ENCODE data around the gene TMEM63B. TPM values are rescaled to one million over a fixed set of nuclear protein-coding genes. Genes with fewer than 3 reads are reported as not detected.
"Not testable (repeated sequence)": the region's sequence is repeated elsewhere in the genome, so short reads cannot be mapped to it uniquely, and the experiment has no call there.

The TMEM63B gene
- total RNA-seq, 1 donor from 2014 or later = 44.5 TPM

DNA sequence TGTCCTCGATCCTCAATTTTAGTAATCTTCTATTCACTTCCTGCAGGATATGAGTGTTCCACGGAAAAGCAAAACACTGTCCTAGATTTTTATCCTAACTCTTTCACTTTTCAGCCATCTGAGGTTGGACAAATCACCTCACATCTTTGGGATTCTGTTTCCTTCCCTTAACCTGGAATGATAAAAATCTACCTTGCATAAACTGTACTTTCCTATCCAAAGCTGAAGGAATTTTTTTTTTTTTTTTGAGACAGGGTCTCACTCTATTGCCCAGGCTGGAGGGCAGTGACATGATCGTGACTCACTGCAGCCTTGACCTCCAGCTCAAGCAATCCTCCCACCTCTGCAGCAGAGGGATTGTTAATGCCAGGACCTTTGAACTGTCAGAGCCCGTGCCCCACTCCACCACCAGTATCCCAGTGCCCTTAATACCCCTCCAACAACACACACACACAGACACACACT lies 51.8 kb downstream of the TMEM63B start:
- ATAC-seq (no peak), DNase-seq (ENCODE audit: missing footprints) (no peak)
- intact Hi-C loops (cut with DNase I) = no loop called here

DNA sequence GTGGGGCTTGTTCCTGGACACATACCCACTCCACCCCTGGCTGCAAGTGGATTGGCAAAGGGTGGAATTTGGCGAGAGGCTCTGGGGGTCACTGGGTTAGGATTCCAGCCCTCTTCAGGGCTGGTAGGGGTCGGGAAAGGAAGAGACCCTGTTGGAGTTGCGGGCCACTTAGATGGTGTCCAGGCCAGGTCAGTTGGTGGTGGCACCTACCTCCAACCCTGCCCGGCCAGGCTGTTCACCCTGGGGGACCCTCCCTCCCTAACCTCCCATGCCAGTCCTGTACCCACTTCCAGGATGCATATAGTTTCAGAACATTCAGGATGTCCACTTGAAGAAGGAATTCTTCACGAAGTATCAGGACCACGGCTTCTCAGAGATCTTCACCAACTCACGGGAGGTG lies 52.3 kb downstream of the TMEM63B start:
- intact Hi-C loops (cut with DNase I) = no loop called here
- DNase-seq (ENCODE audit: missing footprints) = no peak
- no peak for ATAC-seq

DNA sequence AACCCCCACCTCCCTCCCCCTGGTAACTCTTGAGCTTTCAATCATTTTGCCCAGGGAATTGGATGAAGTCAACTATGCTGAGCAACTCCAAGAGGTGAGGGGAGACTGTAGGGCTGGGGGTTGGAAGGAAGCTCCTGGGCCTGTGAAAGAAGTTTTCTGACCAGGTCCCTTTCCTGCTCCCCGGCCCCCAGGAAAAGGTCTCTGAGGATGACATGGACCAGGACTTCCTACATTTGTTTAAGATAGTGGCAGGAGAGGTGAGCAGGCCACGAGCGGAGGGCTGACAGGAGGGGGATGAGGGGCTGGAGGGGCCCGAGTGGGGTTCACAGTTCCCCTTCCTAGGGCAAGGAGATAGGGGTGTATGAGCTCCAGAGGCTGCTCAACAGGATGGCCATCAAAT lies 53.1 kb downstream of the TMEM63B start:
- ATAC-seq = no peak
- intact Hi-C loops (cut with DNase I) = no loop called here
- DNase-seq (ENCODE audit: missing footprints) = no peak

- intact Hi-C loops (cut with DNase I) = no loop called here
- ATAC-seq (no peak), DNase-seq (ENCODE audit: missing footprints) (no peak)
Observed at GRCh38 chr6:44180886-44181285, 53.5 kb downstream of the TMEM63B start.

DNA sequence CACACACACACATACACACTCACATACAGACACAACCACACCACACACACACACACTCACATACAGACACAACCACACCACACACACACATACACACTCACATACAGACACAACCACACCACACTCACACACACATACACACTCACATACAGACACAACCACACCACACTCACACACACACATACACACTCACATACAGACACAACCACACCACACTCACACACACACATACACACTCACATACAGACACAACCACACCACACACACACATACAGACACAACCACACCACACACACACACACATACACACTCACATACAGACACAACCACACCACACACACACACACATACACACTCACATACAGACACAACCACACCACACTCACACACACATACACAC lies 54.4 kb downstream of the TMEM63B start:
- DNase-seq (ENCODE audit: missing footprints); intact Hi-C loops (cut with DNase I); ATAC-seq: not testable (repeated sequence)

DNA sequence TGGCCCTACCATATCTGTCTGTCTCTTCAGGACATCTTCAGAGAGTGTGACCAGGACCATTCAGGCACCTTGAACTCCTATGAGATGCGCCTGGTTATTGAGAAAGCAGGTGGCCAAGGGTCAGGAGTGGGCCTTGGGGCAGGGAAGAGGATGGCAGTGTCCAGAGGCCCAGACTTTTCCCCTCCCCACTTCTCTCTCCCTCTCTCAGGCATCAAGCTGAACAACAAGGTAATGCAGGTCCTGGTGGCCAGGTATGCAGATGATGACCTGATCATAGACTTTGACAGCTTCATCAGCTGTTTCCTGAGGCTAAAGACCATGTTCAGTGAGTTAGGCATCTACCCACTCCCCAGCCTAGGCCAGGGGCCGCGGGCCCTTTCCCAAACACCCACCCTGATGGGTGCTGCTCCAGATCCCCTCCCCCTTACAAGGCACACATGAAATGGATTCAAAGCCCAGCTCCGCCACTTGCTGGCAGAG lies 55.6 kb downstream of the TMEM63B start:
- DNase-seq (ENCODE audit: missing footprints) (no peak), ATAC-seq (no peak)
- intact Hi-C loops (cut with DNase I) = no loop called here

DNA sequence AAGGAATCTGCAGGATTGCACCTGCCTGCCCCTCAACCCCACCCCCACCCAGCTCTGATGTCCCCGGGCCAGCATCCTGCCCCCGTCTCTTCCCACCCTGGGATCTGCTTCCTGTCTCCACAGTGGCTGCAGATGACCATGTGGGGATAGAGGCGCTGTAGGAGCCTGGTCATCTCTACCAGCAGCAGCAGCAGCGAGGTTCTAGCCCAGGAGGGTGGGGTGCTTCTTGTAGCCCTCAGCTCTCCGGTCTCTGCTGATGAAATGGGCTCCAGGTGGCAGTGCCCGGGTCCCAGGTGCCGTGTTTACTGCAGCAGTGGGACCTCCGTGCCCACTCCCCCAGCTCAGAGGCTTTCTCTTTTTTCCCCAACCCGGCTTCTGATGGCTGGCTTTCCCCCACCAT lies 56.4 kb downstream of the TMEM63B start:
- ATAC-seq = no peak
- no peak for DNase-seq (ENCODE audit: missing footprints)
- intact Hi-C loops (cut with DNase I) = no loop called here

DNA sequence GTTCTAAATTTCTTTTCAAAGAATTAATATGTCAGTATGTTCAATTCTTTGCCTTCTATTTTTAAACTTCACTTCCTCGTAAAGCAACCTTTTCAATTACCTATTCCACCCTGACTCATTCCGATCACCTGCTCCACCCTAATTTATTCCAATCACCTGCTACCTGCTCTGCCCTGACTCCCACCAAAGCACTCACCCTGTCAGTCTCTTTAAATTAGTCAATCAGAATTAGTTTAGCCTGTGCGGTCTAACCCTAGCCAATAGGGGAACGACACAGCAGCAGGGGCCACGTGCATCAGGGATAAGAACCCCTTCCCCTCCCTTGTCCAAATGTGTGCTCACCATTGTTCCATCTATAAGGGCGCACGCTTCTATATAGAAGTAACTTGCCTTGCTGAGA lies 58.0 kb downstream of the TMEM63B start:
- DNase-seq (ENCODE audit: missing footprints); intact Hi-C loops (cut with DNase I); ATAC-seq: not testable (repeated sequence)

DNA sequence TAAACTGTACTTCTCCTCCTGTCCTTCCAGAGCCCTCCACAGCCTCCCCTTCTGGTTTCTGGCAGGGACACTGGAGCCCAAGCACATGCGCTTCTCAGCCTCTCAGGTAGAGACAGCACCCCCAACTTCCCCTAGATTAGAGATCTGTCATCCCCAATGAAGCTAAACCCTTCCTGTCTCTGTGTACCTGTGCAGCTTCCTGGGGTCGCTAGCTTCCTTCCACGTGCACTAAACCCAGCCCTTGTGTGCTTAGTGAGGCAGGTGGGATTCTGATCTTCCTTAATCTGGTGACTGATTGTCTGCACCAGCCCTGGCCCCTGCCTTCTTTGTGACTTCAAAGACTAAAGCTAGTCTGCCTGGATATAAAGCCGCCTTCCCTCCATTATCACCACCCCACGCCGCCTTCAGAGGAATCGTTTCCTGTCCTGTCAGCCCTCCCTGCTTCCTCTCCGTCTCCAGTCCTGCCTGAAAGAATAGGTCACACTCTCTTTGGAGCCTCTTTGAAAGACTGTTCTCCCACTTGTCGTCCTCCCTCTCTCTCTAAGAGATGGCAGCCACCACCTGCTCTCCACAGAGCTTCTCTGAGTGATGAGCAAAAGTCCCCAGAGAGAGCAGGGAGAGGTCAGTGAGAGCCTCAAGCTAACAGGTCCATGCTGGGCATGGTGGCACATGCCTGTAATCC lies 58.7 kb downstream of the TMEM63B start:
- no peak for DNase-seq (ENCODE audit: missing footprints)
- intact Hi-C loops (cut with DNase I) = no loop called here
- ATAC-seq = no peak

DNA sequence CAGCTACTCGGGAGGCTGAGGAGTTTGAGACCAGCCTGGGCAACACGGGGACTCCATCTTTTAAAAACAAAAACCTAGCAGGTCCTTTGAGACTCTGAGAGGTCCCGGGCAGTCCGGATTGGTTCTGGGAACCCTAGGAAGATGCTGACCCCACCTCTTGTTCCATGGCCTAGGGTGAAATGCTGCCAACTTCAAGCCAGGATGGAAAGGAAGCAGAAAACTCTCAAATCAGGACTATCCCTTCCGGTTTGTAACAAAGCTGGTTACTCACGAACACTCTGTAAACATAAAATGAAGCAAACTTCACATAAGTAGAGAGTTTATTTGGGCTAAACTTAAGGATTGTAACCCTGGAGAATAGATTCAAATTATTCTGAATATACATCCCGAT lies 59.3 kb downstream of the TMEM63B start:
- intact Hi-C loops (cut with DNase I) = no loop called here
- no peak for DNase-seq (ENCODE audit: missing footprints)
- no peak for ATAC-seq

DNA sequence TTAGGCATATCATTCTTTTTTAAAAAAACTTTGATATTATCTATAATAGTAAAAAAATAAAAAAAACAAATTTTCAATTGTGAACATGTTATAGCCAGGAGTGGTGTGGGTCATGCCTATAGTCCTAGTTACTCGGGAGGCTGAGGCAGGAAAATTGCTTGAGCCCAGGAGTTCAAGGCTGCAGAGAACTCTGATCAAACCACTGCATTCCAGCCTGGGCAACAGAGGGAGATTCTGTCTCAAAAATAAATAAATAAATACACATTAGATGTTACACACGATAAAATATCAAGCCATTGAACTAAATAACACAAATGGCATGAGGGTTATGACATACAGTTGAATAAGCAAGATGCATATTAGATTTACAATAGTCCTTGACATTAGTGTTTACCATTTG lies 61.5 kb downstream of the TMEM63B start:
- intact Hi-C loops (cut with DNase I) = no loop called here
- ATAC-seq = no peak
- DNase-seq (ENCODE audit: missing footprints) = no peak

GRCh38 chr6:44189257-44189656 lies 61.9 kb downstream of the TMEM63B start:
- no peak for DNase-seq (ENCODE audit: missing footprints)
- ATAC-seq = no peak
- intact Hi-C loops (cut with DNase I) = no loop called here

DNA sequence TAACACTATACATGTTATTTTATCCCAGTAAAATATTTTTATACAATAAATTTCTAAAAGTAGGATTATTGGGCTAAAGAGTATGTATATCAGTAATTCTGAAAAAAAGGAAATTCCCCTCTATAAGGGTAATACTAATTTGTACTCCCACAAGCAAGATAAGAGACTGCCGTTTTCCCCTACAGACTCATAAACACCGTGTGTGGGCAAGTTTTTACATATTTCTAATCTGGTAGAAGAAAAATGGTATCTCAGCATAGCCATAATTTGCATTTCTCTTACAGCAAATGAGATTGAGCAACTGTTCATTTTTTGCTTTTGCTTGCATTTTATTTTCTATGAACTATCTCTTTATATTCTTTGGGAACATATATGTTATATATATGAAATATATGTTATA lies 63.4 kb downstream of the TMEM63B start:
- intact Hi-C loops (cut with DNase I) = no loop called here

GRCh38 chr6:44192428-44193041 lies 65.2 kb downstream of the TMEM63B start:
- no peak for DNase-seq (ENCODE audit: missing footprints)
- intact Hi-C loops (cut with DNase I) = no loop called here
- ATAC-seq = peak; percentile 39

More for the DNA sequence above, 63.4 kb downstream of the TMEM63B start:
- DNase-seq (ENCODE audit: missing footprints) (no peak), ATAC-seq (no peak)

DNA sequence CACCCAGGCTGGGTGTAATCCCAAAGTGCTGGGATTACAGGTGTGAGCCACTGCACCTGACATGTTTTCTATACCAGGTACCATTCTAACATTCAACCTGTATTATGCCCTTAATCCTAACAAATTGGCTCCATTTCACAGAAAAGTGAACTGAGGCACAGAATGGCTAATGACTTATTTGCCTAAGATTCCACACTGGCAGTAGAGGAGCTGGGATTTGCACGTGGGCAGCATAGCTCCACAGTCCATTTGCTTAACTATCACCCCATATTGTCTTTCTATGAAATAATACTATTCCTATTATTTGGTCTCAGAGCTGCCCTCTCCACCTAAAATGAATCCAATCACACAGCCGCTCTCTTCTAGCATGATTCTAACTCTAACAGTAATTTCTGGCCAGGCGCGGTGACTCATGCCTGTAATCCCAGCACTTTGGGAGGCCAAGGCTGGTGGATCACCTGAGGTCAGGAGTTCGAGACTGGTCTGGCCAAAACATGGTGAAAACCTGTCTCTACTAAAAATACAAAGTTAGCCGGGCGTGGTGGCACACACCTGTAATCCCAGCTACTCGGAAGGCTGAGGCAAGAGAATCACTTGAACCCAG lies 66.1 kb downstream of the TMEM63B start:
- ATAC-seq (no peak), DNase-seq (ENCODE audit: missing footprints) (no peak)

DNA sequence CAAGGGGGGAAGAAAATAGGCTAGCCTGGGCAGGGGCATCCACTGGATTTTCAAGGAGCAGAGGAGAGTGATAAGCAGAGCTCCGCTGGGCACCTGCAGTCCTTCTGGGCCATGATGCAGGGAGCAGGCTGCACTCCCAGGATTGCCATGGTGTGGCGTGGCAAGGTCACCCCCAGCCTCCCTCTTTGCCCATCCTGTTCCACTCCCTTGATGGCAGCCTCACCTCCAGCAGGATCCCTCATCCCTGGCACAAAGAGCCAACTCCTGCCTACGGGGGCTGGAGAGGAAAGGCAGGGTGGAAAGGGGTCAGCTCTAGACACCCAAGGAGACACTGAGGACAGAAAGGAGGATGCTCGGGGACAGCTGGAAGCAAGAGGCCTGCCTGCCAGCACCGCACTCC lies 67.0 kb downstream of the TMEM63B start:
- no peak for DNase-seq (ENCODE audit: missing footprints)
- intact Hi-C loops (cut with DNase I) = no loop called here

More for the DNA sequence above, 66.1 kb downstream of the TMEM63B start:
- intact Hi-C loops (cut with DNase I) = no loop called here

DNA sequence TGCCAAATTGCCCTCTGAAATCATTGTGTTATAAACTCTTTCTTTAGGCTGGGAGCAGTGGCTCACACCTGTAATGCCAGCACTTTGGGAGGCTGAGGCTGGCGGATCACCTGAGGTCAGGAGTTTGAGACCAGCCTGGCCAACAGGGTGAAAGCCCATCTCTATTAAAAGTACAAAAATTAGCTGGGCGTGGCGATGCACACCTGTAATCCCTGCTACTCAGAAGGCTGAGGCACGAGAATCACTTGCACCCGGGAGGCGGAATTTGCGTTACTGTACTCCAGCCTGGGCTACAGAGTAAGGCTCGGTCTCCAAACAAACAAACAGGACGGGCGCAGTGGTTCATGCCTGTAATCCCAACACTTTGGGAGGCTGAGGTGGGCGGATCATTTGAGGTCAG lies 69.0 kb downstream of the TMEM63B start:
- DNase-seq (ENCODE audit: missing footprints); intact Hi-C loops (cut with DNase I); ATAC-seq: not testable (repeated sequence)

More for the DNA sequence above, 67.0 kb downstream of the TMEM63B start:
- no peak for ATAC-seq

DNA sequence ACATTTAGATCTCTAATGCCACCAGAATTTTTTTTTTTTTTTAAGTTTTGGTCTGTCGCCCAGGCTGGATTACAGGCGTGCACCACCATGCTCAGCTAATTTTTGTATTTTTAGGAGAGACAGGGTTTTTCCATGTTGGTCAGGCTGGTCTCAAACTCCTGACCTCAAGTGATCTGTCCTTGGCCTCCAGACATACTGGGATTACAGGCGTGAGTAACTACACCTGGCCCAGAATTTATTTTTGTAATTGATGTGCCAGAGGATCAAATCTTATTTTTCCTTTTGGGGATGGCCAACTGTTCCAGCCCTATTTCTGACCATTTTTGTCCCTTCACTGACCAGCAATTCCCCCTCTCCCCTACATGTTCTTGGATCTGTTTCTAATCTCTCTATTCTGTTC lies 71.3 kb downstream of the TMEM63B start:
- intact Hi-C loops (cut with DNase I) = no loop called here
- ATAC-seq = no peak
- no peak for DNase-seq (ENCODE audit: missing footprints)

GRCh38 chr6:44199883-44200282 lies 72.5 kb downstream of the TMEM63B start:
- no peak for DNase-seq (ENCODE audit: missing footprints)
- intact Hi-C loops (cut with DNase I) = no loop called here
- no peak for ATAC-seq

DNA sequence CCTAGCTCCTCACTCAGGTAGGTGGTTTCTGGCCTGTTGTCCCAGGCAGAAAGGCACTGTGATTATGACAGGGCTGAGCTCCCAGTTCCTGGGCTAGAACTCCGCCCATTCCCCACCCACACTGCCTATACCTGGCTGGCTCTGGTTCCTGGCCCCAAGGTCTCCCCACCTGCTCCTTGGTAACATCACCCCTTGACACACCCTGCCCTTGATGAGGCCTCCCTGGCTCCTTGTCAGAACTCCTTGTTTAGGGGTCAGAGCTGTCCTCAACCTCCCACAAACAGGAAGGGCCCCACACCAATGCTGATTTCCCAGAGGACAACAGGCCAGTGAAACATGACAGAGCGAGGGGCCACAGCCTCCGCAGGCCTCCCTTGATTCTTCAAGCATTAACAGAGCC lies 73.8 kb downstream of the TMEM63B start:
- no peak for ATAC-seq
- intact Hi-C loops (cut with DNase I) = no loop called here
- DNase-seq (ENCODE audit: missing footprints) = no peak
